IMR-90 (cell line): ENCODE data around the gene XKRX. TPM values are rescaled to one million over a fixed set of nuclear protein-coding genes. Genes with fewer than 3 reads are reported as not detected.

Experiments used
- ATAC-seq: fragments of 200-7000 bp; cut with Tn5 transposase; 2 replicates; pipeline ENCODE4 v1.9.1; 2020; ENCODE audit warnings: low read depth, mild to moderate bottlenecking, moderate library complexity
- BruUV-seq: library from RNA; stranded (reverse); fragments of 400-500 nt; replicated peaks from 2 replicates; lab custom pipeline; 2021; lab: Mats Ljungman, UMichigan
- CTCF ChIA-PET: fragments of 300-600 bp; formaldehyde crosslinking; extraction: SDS; loops from one replicate; lab custom pipeline; 2021; ENCODE audit warnings: antibody characterized with exemption; lab: Yijun Ruan, JAX
- POLR2A ChIA-PET: fragments of 300-600 bp; sonication (Branson Sonifier 250); formaldehyde crosslinking; loops from one replicate; lab custom pipeline; 2022; ENCODE audit warnings: antibody characterized with exemption; ENCODE audit not compliant: unreplicated experiment; lab: Charles Lee
- DNase-seq: peaks from one replicate; pipeline ENCODE4 v3.0.0; 2013
- H2AFZ ChIP-seq: replicated peaks from 2 replicates; pipeline ENCODE3; 2013; ENCODE audit warnings: low read length, mild to moderate bottlenecking; ENCODE audit not compliant: poor library complexity
- H2AK5ac ChIP-seq: 2 replicates; pipeline ENCODE4 v1.6.1; 2013; ENCODE audit warnings: low read depth, low read length, inconsistent platforms
- H2AK9ac ChIP-seq: replicated peaks from 2 replicates; pipeline ENCODE3; 2013; ENCODE audit warnings: mild to moderate bottlenecking, low read depth, low read length, moderate library complexity; ENCODE audit not compliant: poor library complexity
- H2BK120ac ChIP-seq: 2 replicates; pipeline ENCODE4 v1.6.1; 2013; ENCODE audit warnings: low read depth, low read length, inconsistent platforms
- H2BK15ac ChIP-seq: 3 replicates; pipeline ENCODE4 v1.6.1; 2013; ENCODE audit warnings: low read depth, low read length, inconsistent platforms
- H2BK20ac ChIP-seq: 2 replicates; pipeline ENCODE4 v1.6.1; 2013; ENCODE audit warnings: low read depth, mild to moderate bottlenecking, inconsistent platforms, low read length, moderate library complexity
- H2BK5ac ChIP-seq: 2 replicates; pipeline ENCODE4 v1.6.1; 2013; ENCODE audit warnings: mild to moderate bottlenecking, low read depth, low read length, inconsistent platforms; ENCODE audit not compliant: poor library complexity, severe bottlenecking
- H3K14ac ChIP-seq: replicated peaks from 2 replicates; pipeline ENCODE4 v1.6.1; 2013; ENCODE audit warnings: low read depth, low read length, inconsistent platforms
- H3K18ac ChIP-seq: 2 replicates; pipeline ENCODE4 v1.6.1; 2013; ENCODE audit warnings: low read depth, low read length, control low read depth
- H3K23ac ChIP-seq: 2 replicates; pipeline ENCODE4 v1.6.1; 2013; ENCODE audit warnings: low read depth, low read length, inconsistent platforms
- H3K27ac ChIP-seq: 2 replicates; pipeline ENCODE4 v1.5.1; 2013; ENCODE audit warnings: mild to moderate bottlenecking, control low read depth, low read length; ENCODE audit not compliant: insufficient read depth
- H3K27me3 ChIP-seq: 2 replicates; pipeline ENCODE4 v1.6.1; 2013; ENCODE audit warnings: low read length; ENCODE audit not compliant: control insufficient read depth, insufficient read depth
- H3K36me3 ChIP-seq: 2 replicates; pipeline ENCODE4 v1.6.1; 2013; ENCODE audit warnings: low read length, mixed read lengths; ENCODE audit not compliant: control insufficient read depth, insufficient read depth
- H3K4ac ChIP-seq: 2 replicates; pipeline ENCODE4 v1.6.1; 2013; ENCODE audit warnings: low read depth, low read length, inconsistent platforms
- H3K4me1 ChIP-seq: 2 replicates; pipeline ENCODE4 v1.6.1; 2013; ENCODE audit warnings: low read length, mixed read lengths; ENCODE audit not compliant: control insufficient read depth, insufficient read depth
- H3K4me2 ChIP-seq: 2 replicates; pipeline ENCODE4 v1.6.1; 2013; ENCODE audit warnings: low read depth, mild to moderate bottlenecking, control low read depth, low read length, moderate library complexity
- H3K4me3 ChIP-seq: 2 replicates; pipeline ENCODE4 v1.5.1; 2013; ENCODE audit warnings: low read depth, mild to moderate bottlenecking, control low read depth, low read length, moderate library complexity; ENCODE audit not compliant: insufficient read depth
- H3K56ac ChIP-seq: 2 replicates; pipeline ENCODE4 v1.6.1; 2013; ENCODE audit warnings: low read length, inconsistent platforms; ENCODE audit not compliant: insufficient read depth; ENCODE audit errors: extremely low read depth
- H3K79me1 ChIP-seq, 2 experiments: 2 replicates each; pipeline ENCODE4 v1.6.1; 2013; ENCODE audit warnings: low read length in 2 of 2, inconsistent platforms in 1 of 2, low read depth in 1 of 2
- H3K9ac ChIP-seq: 2 replicates; pipeline ENCODE4 v1.6.1; 2013; ENCODE audit warnings: low read depth, low read length, control low read depth
- H3K9me1 ChIP-seq: 2 replicates; pipeline ENCODE4 v1.6.1; 2013; ENCODE audit warnings: low read length, inconsistent platforms; ENCODE audit not compliant: insufficient read depth
- H3K9me3 ChIP-seq: 2 replicates; pipeline ENCODE4 v1.6.1; 2013; ENCODE audit warnings: low read length; ENCODE audit not compliant: control insufficient read depth, insufficient read depth
- H4K20me1 ChIP-seq: 2 replicates; pipeline ENCODE4 v1.6.1; 2013; ENCODE audit warnings: low read length, inconsistent platforms; ENCODE audit not compliant: insufficient read depth
- H4K5ac ChIP-seq: 2 replicates; pipeline ENCODE4 v1.6.1; 2013; ENCODE audit warnings: mild to moderate bottlenecking, low read depth, low read length, control low read depth
- H4K8ac ChIP-seq, 2 experiments: 2 replicates each; pipeline ENCODE4 v1.6.1; 2013; ENCODE audit warnings: low read depth in 2 of 2, low read length in 2 of 2, control low read depth in 1 of 2, inconsistent platforms in 1 of 2
- H4K91ac ChIP-seq: 2 replicates; pipeline ENCODE4 v1.6.1; 2013; ENCODE audit warnings: low read depth, low read length, inconsistent platforms; ENCODE audit not compliant: insufficient read depth
- CEBPB ChIP-seq: IDR thresholded peaks from 2 replicates; pipeline ENCODE4 v1.6.1; 2012; ENCODE audit warnings: low read depth, low read length, improper control_type of control experiment
- MAFK ChIP-seq: IDR thresholded peaks from 2 replicates; pipeline ENCODE4 v1.6.1; 2012; ENCODE audit warnings: low read depth, low read length, improper control_type of control experiment
- MAZ ChIP-seq: IDR thresholded peaks from 2 replicates; pipeline ENCODE4 v1.6.1; 2012; ENCODE audit warnings: low read depth, mild to moderate bottlenecking, low read length, improper control_type of control experiment, moderate library complexity, borderline replicate concordance
- MXI1 ChIP-seq: IDR thresholded peaks from 2 replicates; pipeline ENCODE4 v1.6.1; 2012; ENCODE audit warnings: low read depth, mild to moderate bottlenecking, low read length, moderate library complexity, borderline replicate concordance
- RAD21 ChIP-seq: IDR thresholded peaks from 2 replicates; pipeline ENCODE4 v1.6.1; 2012; ENCODE audit warnings: low read length, improper control_type of control experiment
- WGBS, 2 experiments: methylation state at CpG; one replicate each; pipeline versions ENCODE4 v1.1.5 to v1.1.7; 2013; ENCODE audit warnings: missing lambda C conversion rate in 2 of 2; ENCODE audit not compliant: insufficient read length in 1 of 2; ENCODE audit errors: extremely low coverage in 2 of 2; 5-methylcytosine and 5-hydroxymethylcytosine counted together
- dilution Hi-C: fragments of 300-500 bp; cut with HindIII; formaldehyde crosslinking; loops from one replicate; pipeline ENCODE4 v1.14.3; 2018; ENCODE audit warnings: low sequenced_read_pairs; ENCODE audit not compliant: unreplicated experiment
- in situ Hi-C: fragments of 300-500 bp; cut with MboI; formaldehyde crosslinking; loops from 3 replicates; pipeline ENCODE4 v1.14.3; 2019; ENCODE audit warnings: low sequenced_read_pairs, inconsistent platforms, mixed read lengths
- intact Hi-C: fragments of 100-400 bp; cut with micrococcal nuclease; formaldehyde crosslinking; loops from 2 replicates; pipeline ENCODE4 v1.10.0; 2022
- polyA plus RNA-seq, 3 experiments: library from polyadenylated mRNA; depleted of rRNA; stranded (reverse); fragments of >200 nt; gene quantifications; 2 replicates each; pipeline ENCODE4 v1.2.3, GENCODE V29; 2012; ENCODE audit warnings: low replicate concordance in 1 of 3
- total RNA-seq: library from RNA; depleted of rRNA; stranded (reverse); fragments of >200 nt; gene quantifications from 2 replicates; pipeline ENCODE4 v1.2.3, GENCODE V29; 2012
- TF ChIP-seq, protein P1 (sequence below): fragments of 150-350 bp; IDR thresholded peaks from 2 replicates; pipeline ENCODE4 v1.6.1; 2017; ENCODE audit warnings: mild to moderate bottlenecking, antibody characterized with exemption, low read length, low read depth

The XKRX gene
- total and polyA plus RNA-seq, 2 of the 4 experiments (the other 2 are of a cell fraction), result 0.39 to 0.90 TPM

DNA sequence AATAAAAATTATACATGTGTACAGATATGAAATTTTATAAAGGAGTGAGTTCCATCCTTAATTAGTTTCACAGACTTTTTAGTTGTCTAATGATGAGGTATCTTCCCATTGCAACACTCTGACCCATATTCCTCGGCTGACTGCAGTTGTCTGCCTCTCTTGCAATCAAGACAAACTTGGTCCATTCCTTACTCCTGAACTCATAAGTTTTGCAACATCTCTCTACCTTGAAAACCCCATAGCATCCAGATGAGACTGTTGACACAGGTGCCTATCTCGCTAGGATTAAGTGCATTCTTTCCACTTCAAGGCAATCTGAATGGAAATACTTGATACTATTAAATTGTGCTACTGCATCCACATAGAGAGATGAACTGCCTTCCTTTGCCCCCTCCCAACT is 2.3 kb downstream of the XKRX start:
- no CpG with 5 or more reads among the region's 2 CpGs for WGBS, 2 experiments
- no peak overlapping the region for H3K14ac ChIP-seq
- no peak overlapping the region for H2BK20ac ChIP-seq
- no peak overlapping the region for H2AFZ ChIP-seq
- intact Hi-C loops (no loop called here), in situ Hi-C loops (no loop called here), dilution Hi-C loops (no loop called here)
- H2AK5ac ChIP-seq, result no peak overlapping the region
- no peak overlapping the region for H3K9ac ChIP-seq
- H2BK15ac ChIP-seq, result no peak overlapping the region
- H3K9me3 ChIP-seq, result peaks cover 3% of the 10 kb centered on the region
- no peak overlapping the region for H3K4me3 ChIP-seq
- no peaks in the 10 kb centered on the region for H3K4me1 ChIP-seq
- no peak overlapping the region for H3K23ac ChIP-seq
- no peak overlapping the region for H3K56ac ChIP-seq
- H3K79me1 ChIP-seq, result no peaks in the 10 kb centered on the region
- no peak overlapping the region for H4K5ac ChIP-seq
- CTCF ChIA-PET, result no interaction called here
- H4K20me1 ChIP-seq, result no peaks in the 10 kb centered on the region
- H3K27ac ChIP-seq, result no peak overlapping the region
- ATAC-seq, result no peak
- TF ChIP-seq, protein P1, sequence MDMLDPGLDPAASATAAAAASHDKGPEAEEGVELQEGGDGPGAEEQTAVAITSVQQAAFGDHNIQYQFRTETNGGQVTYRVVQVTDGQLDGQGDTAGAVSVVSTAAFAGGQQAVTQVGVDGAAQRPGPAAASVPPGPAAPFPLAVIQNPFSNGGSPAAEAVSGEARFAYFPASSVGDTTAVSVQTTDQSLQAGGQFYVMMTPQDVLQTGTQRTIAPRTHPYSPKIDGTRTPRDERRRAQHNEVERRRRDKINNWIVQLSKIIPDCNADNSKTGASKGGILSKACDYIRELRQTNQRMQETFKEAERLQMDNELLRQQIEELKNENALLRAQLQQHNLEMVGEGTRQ, result no peak
- TF ChIP-seq MAFK, result no peak
- no peak for TF ChIP-seq RAD21
- TF ChIP-seq MXI1, result no peak
- TF ChIP-seq CEBPB, result no peak
- TF ChIP-seq MAZ, result no peak
- BruUV-seq, result no TSS peak
- no peak overlapping the region for H2BK120ac ChIP-seq
- no peak overlapping the region for H2BK5ac ChIP-seq
- POLR2A ChIA-PET, result no interaction called here
- no peaks in the 10 kb centered on the region for H3K36me3 ChIP-seq
- no peak overlapping the region for H3K4me2 ChIP-seq
- H3K27me3 ChIP-seq, result peaks cover 5% of the 10 kb centered on the region; the same call in 1 of the 2 replicates
- no peak overlapping the region for H3K4ac ChIP-seq
- no peak overlapping the region for H4K8ac ChIP-seq
- no peak overlapping the region for H2AK9ac ChIP-seq
- H4K91ac ChIP-seq, result no peak overlapping the region
- H3K18ac ChIP-seq, result no peak overlapping the region
- H3K9me1 ChIP-seq, result no peaks in the 10 kb centered on the region
- peak; percentile 18 for DNase-seq
